Measurements from ENCODE around the gene POLR2F.

- no peak for TF ChIP-seq CTCF (IDR thresholded peaks at IDR 0.05)
- TF ChIP-seq POLR2A (IDR thresholded peaks at IDR 0.05): no peak
Observed at GRCh38 chr22:37990301-37990700, 36.8 kb downstream of the POLR2F start.
